Neural cell (in vitro differentiated cells): ENCODE measurements around the gene ST3GAL4. TPM values are rescaled to one million over a fixed set of nuclear protein-coding genes. Genes with fewer than 3 reads are reported as not detected.

Experiments used
- H2AFZ ChIP-seq: fragments of 200-600, 300-800 bp; sonication (generic), shearing (Covaris generic); 2 replicates; pipeline ENCODE4 v1.6.0; 2014; ENCODE audit warnings: low read depth, mild to moderate bottlenecking, antibody characterized with exemption, low read length, moderate library complexity
- H3F3A ChIP-seq: fragments of 200-600 bp; shearing (Covaris generic); 2 replicates; pipeline ENCODE4 v1.6.1; 2016; ENCODE audit warnings: mild to moderate bottlenecking, moderate library complexity, mixed read lengths, antibody characterized with exemption, low read length; ENCODE audit not compliant: insufficient read depth, poor library complexity, severe bottlenecking
- H3K27ac ChIP-seq: fragments of 200-600, 300-800 bp; sonication (generic), shearing (Covaris generic); 2 replicates; pipeline ENCODE4 v1.5.1; 2014; ENCODE audit warnings: mild to moderate bottlenecking, low read length, moderate library complexity
- H3K27me3 ChIP-seq: fragments of 300-800, 200-600 bp; sonication (generic), shearing (Covaris generic); 2 replicates; pipeline ENCODE4 v1.6.0; 2014; ENCODE audit warnings: mild to moderate bottlenecking, low read depth, low read length, moderate library complexity; ENCODE audit not compliant: insufficient read depth
- H3K36me3 ChIP-seq: fragments of 300-800, 200-600 bp; sonication (generic), shearing (Covaris generic); 2 replicates; pipeline ENCODE4 v1.5.1; 2014; ENCODE audit warnings: mild to moderate bottlenecking, antibody characterized with exemption, low read length, moderate library complexity; ENCODE audit not compliant: insufficient read depth
- H3K4me2 ChIP-seq: fragments of 300-800, 200-600 bp; sonication (generic), shearing (Covaris generic); 2 replicates; pipeline ENCODE4 v1.6.0; 2014; ENCODE audit warnings: mild to moderate bottlenecking, low read length
- H3K4me3 ChIP-seq: fragments of 300-800, 200-600 bp; sonication (generic), shearing (Covaris generic); 2 replicates; pipeline ENCODE4 v1.5.1; 2014; ENCODE audit warnings: mild to moderate bottlenecking, low read length, moderate library complexity
- H3K79me2 ChIP-seq: fragments of 200-600 bp; shearing (Covaris generic); replicated peaks from 2 replicates; pipeline ENCODE4 v1.6.0; 2014; ENCODE audit warnings: mild to moderate bottlenecking, low read length, moderate library complexity; ENCODE audit not compliant: insufficient read depth
- H3K9ac ChIP-seq: fragments of 300-800, 200-600 bp; sonication (generic), shearing (Covaris generic); 2 replicates; pipeline ENCODE4 v1.6.1; 2016; ENCODE audit warnings: mild to moderate bottlenecking, low read length, mixed read lengths
- H3K9me2 ChIP-seq: fragments of 200-600 bp; shearing (Covaris generic); 2 replicates; pipeline ENCODE4 v1.6.1; 2016; ENCODE audit warnings: mild to moderate bottlenecking, low read length, mixed read lengths; ENCODE audit not compliant: insufficient read depth
- H3K9me3 ChIP-seq: fragments of 200-600, 300-800 bp; sonication (generic), shearing (Covaris generic); 2 replicates; pipeline ENCODE4 v1.6.1; 2016; ENCODE audit warnings: mild to moderate bottlenecking, mixed run types, low read length, moderate library complexity, mixed read lengths
- H4K20me1 ChIP-seq: fragments of 200-600 bp; shearing (Covaris generic); 2 replicates; pipeline ENCODE4 v1.6.1; 2016; ENCODE audit warnings: mild to moderate bottlenecking, mixed run types; ENCODE audit not compliant: insufficient read depth
- EP300 ChIP-seq: fragments of 450-650 bp; conservative IDR thresholded peaks from 2 replicates; pipeline ENCODE4 v1.6.1; 2014; ENCODE audit warnings: antibody characterized with exemption, mild to moderate bottlenecking, moderate library complexity; ENCODE audit not compliant: poor library complexity, severe bottlenecking
- EZH2 ChIP-seq: fragments of 200-600, 300-800 bp; shearing (Covaris generic), sonication (generic); IDR thresholded peaks from 2 replicates; pipeline ENCODE4 v1.6.1; 2014; ENCODE audit warnings: antibody characterized with exemption, low read length, borderline replicate concordance, mild to moderate bottlenecking; ENCODE audit not compliant: insufficient read depth, poor library complexity, severe bottlenecking
- MXI1 ChIP-seq: fragments of 450-650 bp; conservative IDR thresholded peaks from 2 replicates; pipeline ENCODE4 v1.6.1; 2014; ENCODE audit warnings: antibody characterized with exemption, mild to moderate bottlenecking; ENCODE audit not compliant: poor library complexity, severe bottlenecking
- POLR2AphosphoS5 ChIP-seq: IDR thresholded peaks from 2 replicates; pipeline ENCODE4 v1.6.1; 2012
- RAD21 ChIP-seq: fragments of 450-650 bp; conservative IDR thresholded peaks from 2 replicates; pipeline ENCODE4 v1.6.1; 2014; ENCODE audit warnings: antibody characterized with exemption, mild to moderate bottlenecking, moderate library complexity
- SMC3 ChIP-seq: fragments of 450-650 bp; conservative IDR thresholded peaks from 2 replicates; pipeline ENCODE4 v1.6.1; 2014; ENCODE audit warnings: antibody characterized with exemption, mild to moderate bottlenecking, moderate library complexity; ENCODE audit not compliant: poor library complexity
- TAF1 ChIP-seq: IDR thresholded peaks from 2 replicates; pipeline ENCODE4 v1.6.1; 2012; ENCODE audit warnings: low read depth
- polyA plus RNA-seq: library from polyadenylated mRNA; depleted of rRNA; stranded (reverse); fragments of >200 nt; gene quantifications from 2 replicates; pipeline ENCODE4 v1.2.3, GENCODE V29; 2014
- TF ChIP-seq, protein P1 (sequence below): IDR thresholded peaks from 2 replicates; pipeline ENCODE4 v1.6.1; 2012; ENCODE audit warnings: borderline replicate concordance
- TF ChIP-seq, protein P2 (sequence below): fragments of 450-650 bp; IDR thresholded peaks from 2 replicates; pipeline ENCODE4 v1.5.1; 2014; ENCODE audit warnings: antibody characterized with exemption, mild to moderate bottlenecking, moderate library complexity; ENCODE audit not compliant: poor library complexity, severe bottlenecking

The ST3GAL4 gene
- polyA plus RNA-seq, 1 donor from 2014 or later, result 46.1 TPM

DNA sequence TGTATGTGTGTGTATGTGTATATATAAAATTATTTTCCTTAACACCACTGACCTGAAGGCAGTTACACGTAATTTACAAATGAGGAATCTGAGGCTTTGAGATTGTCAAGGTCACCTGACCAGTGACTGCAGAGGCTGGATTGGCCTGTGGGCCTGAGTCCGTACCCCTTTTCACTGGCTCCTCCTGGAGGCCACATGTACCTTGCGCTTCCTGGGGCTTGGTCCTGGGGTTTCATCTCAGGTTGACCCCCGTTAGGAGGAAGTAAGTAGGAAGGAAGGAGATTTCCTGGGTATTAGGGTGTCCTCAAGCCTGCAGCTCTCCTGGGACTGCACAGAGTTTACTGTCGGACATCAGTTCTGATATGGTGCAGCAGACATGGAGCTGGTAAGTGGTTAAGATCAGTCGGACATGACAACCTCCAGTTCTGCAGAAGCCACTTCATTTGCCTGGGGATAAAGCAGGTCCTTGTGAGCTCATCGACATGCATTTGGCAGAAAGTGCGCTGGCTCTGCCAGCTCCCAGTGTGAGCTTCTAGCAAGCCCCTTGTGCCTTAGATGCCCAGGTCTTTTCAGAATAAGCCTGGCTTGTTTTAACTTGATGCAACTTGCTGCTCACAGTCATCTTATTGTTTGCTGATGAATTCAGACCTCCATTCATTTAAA lies 36.6 kb downstream of the ST3GAL4 start:
- H3K4me3 ChIP-seq, result no peak overlapping the region
- H3K9me2 ChIP-seq, result no peaks in the 10 kb centered on the region
- H3K9ac ChIP-seq, result no peak overlapping the region
- no peak for TF ChIP-seq TAF1
- no peak for TF ChIP-seq SMC3
- TF ChIP-seq RAD21, result no peak
- TF ChIP-seq, protein P1, sequence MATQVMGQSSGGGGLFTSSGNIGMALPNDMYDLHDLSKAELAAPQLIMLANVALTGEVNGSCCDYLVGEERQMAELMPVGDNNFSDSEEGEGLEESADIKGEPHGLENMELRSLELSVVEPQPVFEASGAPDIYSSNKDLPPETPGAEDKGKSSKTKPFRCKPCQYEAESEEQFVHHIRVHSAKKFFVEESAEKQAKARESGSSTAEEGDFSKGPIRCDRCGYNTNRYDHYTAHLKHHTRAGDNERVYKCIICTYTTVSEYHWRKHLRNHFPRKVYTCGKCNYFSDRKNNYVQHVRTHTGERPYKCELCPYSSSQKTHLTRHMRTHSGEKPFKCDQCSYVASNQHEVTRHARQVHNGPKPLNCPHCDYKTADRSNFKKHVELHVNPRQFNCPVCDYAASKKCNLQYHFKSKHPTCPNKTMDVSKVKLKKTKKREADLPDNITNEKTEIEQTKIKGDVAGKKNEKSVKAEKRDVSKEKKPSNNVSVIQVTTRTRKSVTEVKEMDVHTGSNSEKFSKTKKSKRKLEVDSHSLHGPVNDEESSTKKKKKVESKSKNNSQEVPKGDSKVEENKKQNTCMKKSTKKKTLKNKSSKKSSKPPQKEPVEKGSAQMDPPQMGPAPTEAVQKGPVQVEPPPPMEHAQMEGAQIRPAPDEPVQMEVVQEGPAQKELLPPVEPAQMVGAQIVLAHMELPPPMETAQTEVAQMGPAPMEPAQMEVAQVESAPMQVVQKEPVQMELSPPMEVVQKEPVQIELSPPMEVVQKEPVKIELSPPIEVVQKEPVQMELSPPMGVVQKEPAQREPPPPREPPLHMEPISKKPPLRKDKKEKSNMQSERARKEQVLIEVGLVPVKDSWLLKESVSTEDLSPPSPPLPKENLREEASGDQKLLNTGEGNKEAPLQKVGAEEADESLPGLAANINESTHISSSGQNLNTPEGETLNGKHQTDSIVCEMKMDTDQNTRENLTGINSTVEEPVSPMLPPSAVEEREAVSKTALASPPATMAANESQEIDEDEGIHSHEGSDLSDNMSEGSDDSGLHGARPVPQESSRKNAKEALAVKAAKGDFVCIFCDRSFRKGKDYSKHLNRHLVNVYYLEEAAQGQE, result no peak
- TF ChIP-seq, protein P2, sequence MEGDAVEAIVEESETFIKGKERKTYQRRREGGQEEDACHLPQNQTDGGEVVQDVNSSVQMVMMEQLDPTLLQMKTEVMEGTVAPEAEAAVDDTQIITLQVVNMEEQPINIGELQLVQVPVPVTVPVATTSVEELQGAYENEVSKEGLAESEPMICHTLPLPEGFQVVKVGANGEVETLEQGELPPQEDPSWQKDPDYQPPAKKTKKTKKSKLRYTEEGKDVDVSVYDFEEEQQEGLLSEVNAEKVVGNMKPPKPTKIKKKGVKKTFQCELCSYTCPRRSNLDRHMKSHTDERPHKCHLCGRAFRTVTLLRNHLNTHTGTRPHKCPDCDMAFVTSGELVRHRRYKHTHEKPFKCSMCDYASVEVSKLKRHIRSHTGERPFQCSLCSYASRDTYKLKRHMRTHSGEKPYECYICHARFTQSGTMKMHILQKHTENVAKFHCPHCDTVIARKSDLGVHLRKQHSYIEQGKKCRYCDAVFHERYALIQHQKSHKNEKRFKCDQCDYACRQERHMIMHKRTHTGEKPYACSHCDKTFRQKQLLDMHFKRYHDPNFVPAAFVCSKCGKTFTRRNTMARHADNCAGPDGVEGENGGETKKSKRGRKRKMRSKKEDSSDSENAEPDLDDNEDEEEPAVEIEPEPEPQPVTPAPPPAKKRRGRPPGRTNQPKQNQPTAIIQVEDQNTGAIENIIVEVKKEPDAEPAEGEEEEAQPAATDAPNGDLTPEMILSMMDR, result no peak
- no peak for TF ChIP-seq EZH2
- no peak for TF ChIP-seq POLR2AphosphoS5
- TF ChIP-seq MXI1, result no peak
- TF ChIP-seq EP300, result no peak
- H3K79me2 ChIP-seq, result no peaks in the 10 kb centered on the region
- H3K9me3 ChIP-seq, result no peaks in the 10 kb centered on the region
- no peak overlapping the region for H3K4me2 ChIP-seq
- H3K36me3 ChIP-seq, result no peaks in the 10 kb centered on the region
- no peak overlapping the region for H3K27ac ChIP-seq
- H4K20me1 ChIP-seq, result no peaks in the 10 kb centered on the region
- H2AFZ ChIP-seq, result no peak overlapping the region
- H3K27me3 ChIP-seq, result no peaks in the 10 kb centered on the region
- no peaks in the 10 kb centered on the region for H3F3A ChIP-seq

DNA sequence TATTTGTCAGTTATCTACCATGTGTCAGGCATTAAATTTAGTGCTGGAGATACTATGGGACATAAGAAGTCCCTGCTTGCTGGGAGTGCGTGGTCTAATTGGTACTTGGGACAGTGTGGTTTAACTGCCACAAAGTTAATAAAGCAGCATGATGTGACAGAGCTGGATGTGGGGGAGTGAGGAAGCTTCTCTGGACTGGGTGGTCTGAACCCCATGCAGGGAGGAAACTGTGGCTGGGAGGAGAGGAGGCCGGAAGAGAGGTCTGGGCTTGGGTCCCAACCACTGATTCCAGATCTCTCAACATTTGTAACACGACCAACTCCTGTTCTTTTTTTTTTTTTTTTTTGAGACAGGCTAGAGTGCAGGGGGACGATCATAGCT lies 37.1 kb downstream of the ST3GAL4 start:
- Histone ChIP-seq H3K27me3 (no peaks in the 10 kb centered on the region), H3K9me3 (no peaks in the 10 kb centered on the region), H3K4me3 (no peak overlapping the region), H3K36me3 (no peaks in the 10 kb centered on the region), H3K27ac (no peak overlapping the region), H3F3A (no peaks in the 10 kb centered on the region), H3K79me2 (no peaks in the 10 kb centered on the region), H2AFZ (no peak overlapping the region), H3K9ac (no peak overlapping the region), H4K20me1 (no peaks in the 10 kb centered on the region), H3K9me2 (no peaks in the 10 kb centered on the region), H3K4me2 (no peak overlapping the region)
- TF ChIP-seq, protein P2, result no peak
